HG03066 (cell line): ENCODE measurements around the gene TBC1D16.
"Not testable (repeated sequence)": the region's sequence is repeated elsewhere in the genome, so short reads cannot be mapped to it uniquely, and the experiment has no call there.

Source experiments
- ATAC-seq: cut with Tn5 transposase; IDR thresholded peaks from one replicate; pipeline ENCODE4 v1.9.1; 2021; ENCODE audit warnings: low read depth; ENCODE audit not compliant: unreplicated experiment

Gene TBC1D16

GRCh38 chr17:79977708-79978547, 57.7 kb downstream of the TBC1D16 start:
- no peak for ATAC-seq

GRCh38 chr17:79977161-79977631, 58.5 kb downstream of the TBC1D16 start:
- no peak for ATAC-seq

GRCh38 chr17:79976451-79976850, 59.2 kb downstream of the TBC1D16 start:
- ATAC-seq: no peak

GRCh38 chr17:79975498-79976134, 60.1 kb downstream of the TBC1D16 start:
- no peak for ATAC-seq

GRCh38 chr17:79974566-79975497, 60.8 kb downstream of the TBC1D16 start:
- no peak for ATAC-seq

- no peak for ATAC-seq
Observed at GRCh38 chr17:79971651-79972050, 64.0 kb downstream of the TBC1D16 start.

GRCh38 chr17:79970576-79971068, 65.0 kb downstream of the TBC1D16 start:
- no peak for ATAC-seq

GRCh38 chr17:79969906-79970305, 65.8 kb downstream of the TBC1D16 start:
- ATAC-seq: no peak

- ATAC-seq: no peak
Observed at GRCh38 chr17:79968116-79968515, 67.6 kb downstream of the TBC1D16 start.

- no peak for ATAC-seq
Observed at GRCh38 chr17:79966681-79967080, 69.0 kb downstream of the TBC1D16 start.

GRCh38 chr17:79965806-79966205, 69.9 kb downstream of the TBC1D16 start:
- no peak for ATAC-seq

GRCh38 chr17:79962467-79962866, 73.2 kb downstream of the TBC1D16 start:
- ATAC-seq: not testable (repeated sequence)

- ATAC-seq: not testable (repeated sequence)
Observed at GRCh38 chr17:79961567-79961966, 74.1 kb downstream of the TBC1D16 start.

- ATAC-seq: no peak
Observed at GRCh38 chr17:79960788-79961522, 74.7 kb downstream of the TBC1D16 start.

- ATAC-seq: no peak
Observed at GRCh38 chr17:79959042-79959441, 76.6 kb downstream of the TBC1D16 start.

GRCh38 chr17:79956853-79957252, 78.8 kb downstream of the TBC1D16 start:
- ATAC-seq: no peak

- ATAC-seq: not testable (repeated sequence)
Observed at GRCh38 chr17:79956441-79956735, 79.3 kb downstream of the TBC1D16 start.

GRCh38 chr17:79955691-79956440, 79.8 kb downstream of the TBC1D16 start:
- no peak for ATAC-seq

GRCh38 chr17:79955167-79955549, 80.5 kb downstream of the TBC1D16 start:
- no peak for ATAC-seq
